Right ventricle myocardium inferior (tissue), 1 donor: ENCODE data around the gene SLC27A2. TPM values are rescaled to one million over a fixed set of nuclear protein-coding genes. Genes with fewer than 3 reads are reported as not detected.
"Not testable (repeated sequence)": the region's sequence is repeated elsewhere in the genome, so short reads cannot be mapped to it uniquely, and the experiment has no call there.

Experiments
- ATAC-seq: fragments of 200-7000 bp; cut with Tn5 transposase; one replicate; pipeline ENCODE4 v1.9.1; 2020; ENCODE audit warnings: mild to moderate bottlenecking, moderate library complexity
- DNase-seq: peaks from one replicate; pipeline ENCODE4 v3.0.0; 2021; ENCODE audit errors: missing footprints
- intact Hi-C: fragments of 100-400 bp; cut with DNase I; formaldehyde crosslinking; loops from one replicate; pipeline ENCODE4 v1.11.0; 2022
- total RNA-seq: library from RNA; stranded (reverse); fragmentation: NEBNext Ultra II Directional; extraction: Animal tissue kit (Norgen Biotek cat#: 25700); gene quantifications from one replicate; pipeline ENCODE4 v1.2.1, GENCODE V29; 2021
- donor health status: DM: no; HTN: yes; CAD: no; lungs with severe emphysema.

Gene SLC27A2
- total RNA-seq, 1 donor from 2014 or later: not detected

- ATAC-seq, intact Hi-C loops, DNase-seq: not testable (repeated sequence)
Observed at GRCh38 chr15:50158236-50158635, 23.8 kb upstream of the SLC27A2 start.

DNA sequence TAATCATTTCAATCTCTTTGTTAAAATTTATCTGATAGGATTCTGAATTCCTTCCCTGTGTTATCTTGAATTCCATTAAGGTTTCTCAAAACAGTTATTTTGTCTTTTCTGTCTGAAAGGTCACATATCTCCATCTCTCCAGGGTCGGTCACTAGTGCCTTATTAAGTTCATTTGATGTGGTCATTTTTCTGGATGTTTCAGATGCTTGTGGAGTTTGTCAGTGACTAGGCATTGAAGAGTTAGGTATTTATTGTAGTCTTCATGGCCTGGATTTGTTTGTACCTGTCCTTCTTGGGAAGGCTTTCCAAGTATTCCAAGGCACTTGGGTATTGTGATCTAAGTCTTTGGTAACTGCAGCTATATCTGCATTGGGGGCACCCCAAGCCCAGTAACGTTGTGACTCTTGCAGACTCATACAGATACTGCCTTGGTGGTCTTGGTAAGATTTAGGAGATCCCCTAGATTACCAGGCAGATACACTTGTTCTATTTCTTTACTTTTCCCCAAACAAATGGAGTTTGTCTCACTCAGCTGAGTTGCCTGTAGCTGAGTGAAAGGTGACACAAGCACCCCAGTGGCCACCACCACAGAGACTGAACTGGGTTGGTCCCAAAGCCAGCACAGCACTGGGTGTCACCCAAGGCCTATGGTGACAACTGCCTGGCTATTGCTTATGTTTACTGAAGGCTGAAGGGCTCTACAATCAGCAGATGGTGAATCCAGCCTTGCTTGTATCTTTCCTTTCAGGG is 18.9 kb upstream of the SLC27A2 start:
- ATAC-seq (no peak), DNase-seq (no peak)
- intact Hi-C loops: no loop called here

DNA sequence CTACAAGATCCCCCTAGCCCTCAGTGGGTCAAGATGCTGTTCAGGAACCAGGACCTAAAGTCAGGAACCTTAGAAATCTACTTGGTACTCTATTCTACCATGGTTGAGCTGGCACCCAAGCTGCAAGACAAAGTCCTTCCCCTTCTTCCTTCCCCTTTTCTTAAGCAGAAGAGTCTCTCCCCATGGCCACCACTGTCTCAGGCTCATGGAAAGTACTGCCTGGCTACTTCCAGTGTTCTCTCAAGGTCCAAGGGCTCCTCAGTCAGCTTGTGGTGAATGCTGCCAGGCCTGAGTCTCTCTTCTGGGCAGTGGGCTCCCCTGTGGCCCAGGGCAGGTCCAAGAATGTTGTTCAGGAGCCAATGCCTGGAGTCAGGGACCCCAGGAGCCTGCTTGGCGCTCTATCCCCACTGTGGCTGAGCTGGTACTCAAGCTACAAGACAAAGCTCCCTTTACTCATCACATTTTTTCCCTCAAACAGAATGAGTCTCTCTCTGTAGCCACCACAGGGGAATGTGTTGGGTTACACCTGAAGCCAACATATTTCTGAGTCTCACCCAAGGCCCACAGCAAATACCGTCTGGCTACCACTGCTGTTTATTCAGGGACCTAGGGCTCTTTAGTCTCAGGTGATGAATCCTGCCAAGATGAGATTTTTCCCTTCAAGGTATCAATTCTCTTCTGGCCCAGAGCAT is 18.1 kb upstream of the SLC27A2 start:
- ATAC-seq (no peak), DNase-seq (no peak)
- intact Hi-C loops: no loop called here

DNA sequence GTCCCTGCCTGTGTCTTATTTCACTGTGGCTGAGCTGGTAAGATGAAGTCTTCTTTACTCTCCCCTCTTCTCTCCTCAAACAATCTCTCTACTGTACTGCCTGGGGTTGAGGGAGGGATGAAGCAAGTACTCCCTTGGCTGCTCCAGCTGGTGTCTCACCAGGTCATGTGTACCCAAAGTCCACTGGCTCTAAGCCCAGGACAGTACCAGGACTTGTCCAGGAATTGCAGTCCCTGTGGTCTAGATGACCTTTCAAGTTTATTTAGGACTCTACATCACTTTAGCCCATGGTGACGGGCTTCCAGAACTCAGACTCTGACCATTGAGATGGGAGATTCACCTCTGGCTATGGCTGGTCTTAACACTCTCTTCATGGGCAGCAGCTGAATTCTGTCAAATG is 17.5 kb upstream of the SLC27A2 start:
- intact Hi-C loops: no loop called here
- ATAC-seq: peak; percentile 75
- DNase-seq: no peak

GRCh38 chr15:50166216-50166615 is 15.8 kb upstream of the SLC27A2 start:
- DNase-seq (no peak), ATAC-seq (no peak)
- intact Hi-C loops: no loop called here

DNA sequence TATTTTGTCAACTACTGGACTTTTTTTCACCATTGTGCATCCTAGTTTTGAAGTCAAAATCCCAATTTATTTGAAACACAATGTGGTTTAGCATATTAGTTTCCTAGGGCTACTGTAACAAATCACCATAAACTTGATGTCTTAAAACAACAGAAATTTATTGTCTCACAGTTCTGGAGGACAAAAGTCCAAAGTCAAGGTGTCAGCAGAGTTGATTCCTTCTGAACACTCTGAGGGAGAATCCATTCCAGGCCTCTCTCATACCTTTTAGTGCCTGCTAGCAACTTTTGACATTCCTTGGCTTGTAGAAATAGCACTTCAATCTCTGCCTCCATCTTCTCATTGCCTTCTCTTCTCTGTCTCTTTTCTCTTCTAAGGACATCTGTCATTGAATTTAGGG is 14.9 kb upstream of the SLC27A2 start:
- ATAC-seq (no peak), DNase-seq (no peak)
- intact Hi-C loops: no loop called here

GRCh38 chr15:50168379-50168778 is 13.6 kb upstream of the SLC27A2 start:
- no peak for ATAC-seq
- intact Hi-C loops: no loop called here

DNA sequence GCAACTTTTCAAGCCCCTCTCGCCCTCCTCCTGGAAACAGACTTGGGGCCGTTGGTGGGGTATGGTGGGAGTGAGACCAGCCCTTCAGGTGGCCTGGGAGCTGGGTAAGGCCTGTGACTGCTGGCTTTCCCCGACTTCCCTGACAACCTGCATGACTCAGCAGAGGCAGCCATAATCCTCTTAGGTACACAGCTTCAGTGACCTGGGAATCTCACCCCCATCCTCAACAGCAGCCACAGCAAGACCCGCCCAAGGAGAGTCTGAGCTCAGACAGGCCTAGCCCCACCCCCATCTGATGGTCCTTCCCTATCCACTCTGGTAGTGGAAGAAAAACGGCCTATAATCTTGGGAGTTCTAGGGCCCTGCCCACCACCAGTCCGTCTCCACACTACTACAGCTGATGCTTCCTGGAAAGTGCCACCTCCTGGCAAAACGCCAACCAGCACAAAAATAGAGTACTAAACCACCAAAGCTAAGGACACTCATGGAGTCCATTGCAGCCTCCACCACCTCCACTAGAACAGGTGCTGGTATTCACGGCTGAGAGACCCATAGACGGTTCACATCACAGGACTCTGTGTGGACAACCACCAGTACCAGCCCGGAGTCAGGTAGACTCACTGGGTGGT is 13.1 kb upstream of the SLC27A2 start:
- DNase-seq (no peak), ATAC-seq (no peak)
- intact Hi-C loops: no loop called here

More at GRCh38 chr15:50168379-50168778, 13.6 kb upstream of the SLC27A2 start:
- no peak for DNase-seq

DNA sequence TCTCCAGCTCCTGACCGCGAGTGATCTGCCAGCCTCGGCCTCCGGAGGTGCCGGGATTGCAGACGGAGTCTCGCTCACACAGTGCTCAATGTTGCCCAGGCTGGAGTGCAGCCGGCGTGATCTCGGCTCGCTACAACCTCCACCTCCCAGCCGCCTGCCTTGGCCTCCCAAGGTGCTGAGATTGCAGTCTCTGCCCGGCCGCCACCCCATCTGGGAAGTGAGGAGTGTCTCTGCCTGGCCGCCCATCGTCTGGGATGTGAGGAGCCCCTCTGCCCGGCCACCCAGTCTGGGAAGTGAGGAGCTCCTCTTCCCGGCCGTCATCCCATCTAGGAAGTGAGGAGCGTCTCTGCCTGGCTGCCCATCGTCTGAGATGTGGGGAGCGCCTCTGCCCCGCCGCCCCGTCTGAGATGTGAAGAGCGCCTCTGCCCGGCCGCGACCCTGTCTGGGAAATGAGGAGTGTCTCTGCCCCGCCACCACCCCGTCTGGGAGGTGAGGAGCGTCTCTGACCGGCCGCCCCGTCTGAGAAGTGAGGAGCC is 9.6 kb upstream of the SLC27A2 start:
- intact Hi-C loops, ATAC-seq, DNase-seq: not testable (repeated sequence)

DNA sequence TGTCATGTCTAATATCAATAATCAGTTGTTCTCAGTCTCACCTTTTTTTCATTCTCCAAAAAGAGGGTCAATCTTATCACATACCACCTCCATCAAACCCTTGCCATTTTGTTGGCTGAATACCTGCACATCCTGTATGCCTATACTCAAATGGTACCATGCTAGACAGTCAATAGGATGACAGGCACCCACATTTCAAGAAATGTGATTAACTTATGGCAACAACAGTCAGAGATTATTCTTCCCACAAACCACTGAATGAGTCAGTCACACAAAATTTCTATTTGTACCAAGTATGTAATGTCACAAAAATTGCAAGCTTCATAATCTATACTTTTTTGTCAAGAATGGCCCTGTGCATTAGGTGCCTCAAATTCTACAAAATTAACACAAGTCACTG is 5.1 kb upstream of the SLC27A2 start:
- ATAC-seq: no peak
- intact Hi-C loops: no loop called here
- DNase-seq: no peak

GRCh38 chr15:50180091-50180490 is 1.9 kb upstream of the SLC27A2 start:
- intact Hi-C loops: no loop called here
- ATAC-seq (no peak), DNase-seq (no peak)

DNA sequence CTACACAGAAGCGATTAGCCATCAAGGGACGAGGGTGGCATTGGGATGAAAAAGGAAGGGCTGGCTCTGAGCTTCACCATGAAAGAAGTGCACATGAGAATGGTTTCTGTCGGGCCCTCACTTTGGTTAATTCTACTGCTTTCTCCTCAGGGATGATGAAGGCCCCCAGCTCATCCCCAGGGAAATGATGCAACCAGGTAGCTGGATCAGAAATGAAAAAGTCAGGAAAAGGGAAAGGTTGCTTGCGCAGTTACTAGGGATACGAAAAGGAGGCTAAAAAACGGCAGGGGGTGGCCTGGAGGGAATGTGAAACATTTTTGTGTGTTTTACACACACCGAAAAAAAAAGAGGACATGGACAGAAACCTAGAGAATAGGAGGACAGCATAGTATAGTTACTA is 1.4 kb upstream of the SLC27A2 start:
- ATAC-seq (no peak), DNase-seq (no peak)
- intact Hi-C loops: no loop called here

DNA sequence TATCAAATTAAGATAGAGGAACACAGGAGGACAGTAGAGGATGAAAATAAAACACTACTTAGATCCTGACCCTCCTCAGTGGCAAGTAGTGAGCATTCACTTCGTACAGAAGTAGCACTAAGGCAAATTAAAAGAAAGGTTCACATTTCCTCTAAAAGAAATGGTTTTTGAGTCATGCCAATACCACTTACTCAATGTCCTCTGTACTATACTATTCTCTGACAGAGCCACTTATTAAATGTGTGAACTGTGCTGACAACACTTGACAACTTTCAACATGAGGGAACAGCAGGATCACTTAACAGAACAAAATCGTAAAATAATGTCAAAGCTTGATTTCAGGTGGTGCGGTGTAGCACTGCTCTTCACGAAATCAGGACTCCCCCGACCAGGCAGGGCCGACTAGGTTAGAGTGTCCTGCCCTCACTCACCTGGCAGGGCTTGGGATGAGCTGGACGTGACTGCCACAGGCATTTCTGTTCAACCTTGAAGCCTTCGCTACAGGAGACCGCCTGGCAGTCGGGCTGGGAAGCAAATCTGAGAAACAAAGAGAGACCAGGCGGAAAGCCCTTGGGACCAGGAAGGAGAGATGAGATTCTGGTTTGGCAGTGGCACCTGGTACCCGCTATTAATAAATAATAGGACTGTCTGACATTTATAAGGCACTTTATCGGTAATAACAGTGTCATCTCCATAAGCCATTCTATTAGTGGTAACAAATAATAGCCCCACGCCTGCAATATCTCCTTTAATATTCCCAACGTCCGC is 611 bp upstream of the SLC27A2 start:
- no peak for ATAC-seq
- intact Hi-C loops: no loop called here
- no peak for DNase-seq

- ATAC-seq (peak; percentile 23), DNase-seq (peak; percentile 83)
- intact Hi-C loops: no loop called here
Observed at GRCh38 chr15:50182219-50183013, 420 bp downstream of the SLC27A2 start.

- ATAC-seq (no peak), DNase-seq (no peak)
- intact Hi-C loops: no loop called here
Observed at GRCh38 chr15:50183112-50183794, 1.3 kb downstream of the SLC27A2 start.

GRCh38 chr15:50184863-50185504 is 3.0 kb downstream of the SLC27A2 start:
- intact Hi-C loops: no loop called here
- ATAC-seq: no peak
- no peak for DNase-seq

- intact Hi-C loops: no loop called here
- DNase-seq: no peak
- ATAC-seq: no peak
Observed at GRCh38 chr15:50186090-50186489, 4.1 kb downstream of the SLC27A2 start.
